ENCODE measurements around the gene KRT36.

Gene KRT36

DNA sequence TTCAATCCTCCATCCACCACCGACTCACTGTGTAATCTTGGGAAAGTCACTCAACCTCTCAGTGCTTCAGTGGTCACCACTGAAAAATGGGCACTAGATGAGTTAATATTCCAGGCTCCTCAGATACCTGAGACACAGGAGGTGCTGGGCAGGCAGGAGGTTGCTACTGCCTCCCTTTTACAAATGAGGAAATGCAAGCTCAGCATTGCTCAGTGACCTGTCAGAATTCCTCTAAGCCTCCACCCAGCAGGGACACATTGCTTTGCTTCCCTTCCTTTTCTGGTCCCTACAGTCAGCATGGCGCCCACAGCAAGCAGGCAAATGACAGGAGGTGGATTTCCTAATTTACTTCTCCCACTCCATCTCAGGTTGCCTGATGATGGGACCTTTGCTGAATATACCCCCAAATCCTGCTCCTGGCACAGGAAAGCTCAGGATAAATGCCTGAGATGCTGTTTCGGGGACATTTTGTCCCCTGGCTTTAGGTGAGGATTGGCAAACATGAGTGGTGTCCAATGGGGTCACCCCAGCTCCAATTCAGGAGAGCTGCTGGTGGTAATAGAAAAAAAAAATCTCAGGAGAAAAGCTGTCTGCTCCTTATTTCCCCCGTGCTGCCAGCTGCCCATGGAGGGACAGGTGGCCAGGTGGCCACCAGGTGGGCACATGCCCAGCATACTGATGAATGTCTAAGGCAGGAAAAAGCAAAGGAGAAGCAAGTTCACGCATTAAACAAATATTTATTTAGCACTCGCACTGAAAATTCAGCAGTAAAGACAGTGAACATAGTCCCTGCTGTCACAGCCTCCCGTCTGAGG lies 20.7 kb upstream of the KRT36 start:
- no peak for TF ChIP-seq CTCF (IDR thresholded peaks at IDR 0.05; ENCODE audit: borderline replicate concordance, insufficient read depth, low read depth, low read length)
- H3K4me3 ChIP-seq (ENCODE audit: low read depth, low read length): no peak overlapping the region

DNA sequence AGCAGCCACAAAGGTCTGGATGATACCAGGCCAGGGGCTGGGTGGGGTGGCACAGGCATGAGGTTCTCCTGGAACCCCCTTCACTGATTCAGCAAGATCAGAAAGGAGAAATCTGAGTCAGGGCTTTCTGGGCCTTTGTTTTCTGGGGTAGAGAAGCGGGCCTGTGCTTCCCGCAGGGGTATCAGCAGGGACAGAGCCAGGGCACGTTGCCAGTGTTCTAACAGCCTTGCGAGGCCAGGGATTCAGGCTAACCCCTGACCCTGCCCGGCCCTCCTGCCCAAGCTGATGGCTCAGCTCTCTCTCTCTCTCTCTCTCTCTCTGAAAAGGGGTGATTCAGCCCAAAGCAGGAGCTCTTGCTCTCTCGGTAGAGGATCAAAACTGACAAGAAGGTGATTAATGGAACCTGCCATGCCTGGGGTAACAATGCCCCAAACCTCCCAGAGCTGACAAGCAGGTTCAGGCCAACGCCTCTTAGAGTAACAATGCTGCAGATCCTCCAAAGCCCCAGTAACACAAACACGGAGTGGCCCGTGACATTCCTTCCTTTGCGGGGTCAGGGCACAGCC lies 17.7 kb upstream of the KRT36 start:
- no peak for TF ChIP-seq CTCF (IDR thresholded peaks at IDR 0.05; ENCODE audit: borderline replicate concordance, insufficient read depth, low read depth, low read length)
- no peak overlapping the region for H3K4me3 ChIP-seq (ENCODE audit: low read depth, low read length)

DNA sequence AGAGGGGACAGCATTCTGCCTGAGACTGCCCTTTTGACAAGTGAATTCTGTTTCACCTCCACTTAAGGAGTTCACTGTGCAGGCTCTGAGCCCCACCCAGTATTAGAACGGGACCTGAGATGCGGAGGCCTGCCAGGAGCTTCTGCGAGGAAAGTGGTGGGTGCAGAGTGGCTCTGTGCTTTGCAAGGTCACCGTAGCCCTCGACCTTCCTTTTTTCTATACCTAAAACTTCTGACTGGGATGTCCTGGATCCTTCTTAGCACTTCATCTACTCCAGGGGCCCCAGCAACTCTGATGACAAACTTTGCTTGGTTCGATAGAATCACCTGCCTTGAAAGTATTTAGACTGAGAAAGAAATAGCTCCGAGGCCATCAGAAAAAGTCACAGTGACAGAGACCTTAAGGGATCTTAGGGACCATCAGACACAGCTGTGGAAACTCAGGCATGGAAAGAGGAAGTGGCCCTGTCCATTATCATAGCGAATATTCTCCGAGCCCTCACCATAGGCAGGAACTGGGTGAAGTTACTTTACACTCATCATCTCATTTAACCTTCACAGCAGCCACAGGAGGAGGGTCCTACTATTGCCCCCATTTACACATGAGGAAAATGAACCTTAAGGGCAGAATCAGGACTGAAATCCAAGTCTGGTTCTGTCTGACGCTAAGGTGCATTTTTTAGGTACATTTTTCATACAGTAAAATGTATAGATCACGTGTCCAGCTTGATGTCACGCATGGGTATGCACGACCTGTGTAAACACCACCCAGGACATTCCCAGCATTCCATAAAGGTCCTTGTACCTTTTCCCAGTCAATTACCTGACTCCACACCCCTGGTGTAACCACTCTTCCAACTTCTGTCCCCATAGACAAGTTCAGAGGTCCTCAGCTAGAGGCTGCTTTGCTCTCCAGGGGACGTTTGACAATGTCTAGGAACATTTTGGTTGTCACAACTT lies 16.4 kb upstream of the KRT36 start:
- H3K4me3 ChIP-seq (ENCODE audit: low read depth, low read length): no peak overlapping the region
- no peak for TF ChIP-seq CTCF (IDR thresholded peaks at IDR 0.05; ENCODE audit: borderline replicate concordance, insufficient read depth, low read depth, low read length)

GRCh38 chr17:41505007-41505808 lies 15.5 kb upstream of the KRT36 start, which contains the start of gene KRT13:
TSS of gene KRT13 (minus strand) at chr17:41505612. CDS start at chr17:41505550, 62 bp downstream.
- no peak for TF ChIP-seq CTCF (IDR thresholded peaks at IDR 0.05; ENCODE audit: borderline replicate concordance, insufficient read depth, low read depth, low read length)
- no peak within 1 kb of the TSS for H3K4me3 ChIP-seq (ENCODE audit: low read depth, low read length)

GRCh38 chr17:41504246-41504977 lies 14.7 kb upstream of the KRT36 start:
- no peak overlapping the region for H3K4me3 ChIP-seq (ENCODE audit: low read depth, low read length)
- TF ChIP-seq CTCF (IDR thresholded peaks at IDR 0.05; ENCODE audit: borderline replicate concordance, insufficient read depth, low read depth, low read length): no peak

GRCh38 chr17:41503202-41503601 lies 13.5 kb upstream of the KRT36 start:
- TF ChIP-seq CTCF (IDR thresholded peaks at IDR 0.05; ENCODE audit: borderline replicate concordance, insufficient read depth, low read depth, low read length): no peak
- H3K4me3 ChIP-seq (ENCODE audit: low read depth, low read length): no peak overlapping the region
